ENCODE measurements around the gene PDGFA.

GRCh38 chr7:552868-553635 is 33.4 kb upstream of the PDGFA start:
- TF ChIP-seq CTCF (IDR thresholded peaks at IDR 0.05; ENCODE audit: borderline replicate concordance, extremely low read depth, low read length, poor library complexity, severe bottlenecking) = no peak
- no peak for TF ChIP-seq EZH2 (IDR thresholded peaks at IDR 0.05; ENCODE audit: borderline replicate concordance, low read depth, low read length, severe bottlenecking)
